GM21447 (cell line): ENCODE results near the gene SLC25A39.

ENCODE experiments used
- ATAC-seq: cut with Tn5 transposase; IDR thresholded peaks from one replicate; pipeline ENCODE4 v1.9.1; 2021; ENCODE audit not compliant: unreplicated experiment

Gene SLC25A39

DNA sequence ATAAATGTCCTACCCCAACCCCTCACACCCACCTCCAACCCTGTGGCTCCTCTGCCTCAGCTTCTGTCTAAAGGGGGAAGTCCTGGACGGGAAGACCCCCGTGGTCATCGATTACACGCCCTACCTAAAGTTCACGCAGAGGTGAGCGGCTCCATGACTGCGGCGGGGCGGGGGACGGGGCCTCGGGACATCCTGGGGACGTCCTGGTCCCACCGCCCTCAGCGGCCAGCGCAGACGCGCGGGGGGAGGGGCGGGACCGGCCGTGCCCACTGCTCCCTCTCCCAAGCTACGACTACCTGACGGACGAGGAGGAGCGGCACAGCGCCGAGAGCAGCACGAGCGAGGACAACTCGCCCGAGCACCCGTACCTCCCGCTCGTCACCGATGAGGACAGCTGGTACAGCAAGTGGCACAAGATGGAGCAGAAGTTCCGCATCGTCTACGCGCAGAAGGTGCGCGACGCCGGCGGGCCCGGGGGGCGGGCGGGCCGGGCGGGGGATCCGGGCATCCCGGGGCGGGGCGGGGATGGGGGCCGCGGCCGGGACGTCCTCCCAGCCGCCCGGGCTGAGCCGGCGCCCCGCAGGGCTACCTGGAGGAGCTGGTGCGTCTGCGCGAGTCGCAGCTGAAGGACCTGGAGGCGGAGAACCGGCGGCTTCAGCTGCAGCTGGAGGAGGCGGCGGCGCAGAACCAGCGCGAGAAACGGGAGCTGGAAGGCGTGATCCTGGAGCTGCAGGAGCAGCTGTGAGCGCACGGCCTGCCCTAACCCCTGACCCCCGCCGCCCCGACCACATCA lies 9.6 kb downstream of the SLC25A39 start:
- no peak for ATAC-seq

DNA sequence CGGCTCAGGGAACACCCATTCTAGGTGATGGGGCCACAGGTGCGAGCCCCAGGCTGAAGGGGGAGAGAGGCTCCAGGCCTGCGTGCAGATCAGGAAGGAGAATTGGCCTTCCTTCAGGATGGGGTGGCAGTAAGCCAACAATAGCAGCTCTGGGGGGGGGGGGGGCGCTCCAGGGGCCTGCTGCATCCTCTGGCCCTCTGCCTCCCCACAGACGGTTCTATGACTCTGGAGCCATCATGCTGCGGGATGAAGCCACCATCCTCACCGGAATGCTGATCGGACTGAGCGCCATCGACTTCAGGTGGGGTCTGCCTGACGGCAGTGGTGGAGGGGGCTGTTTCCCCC lies 10.1 kb downstream of the SLC25A39 start:
- ATAC-seq: no peak

DNA sequence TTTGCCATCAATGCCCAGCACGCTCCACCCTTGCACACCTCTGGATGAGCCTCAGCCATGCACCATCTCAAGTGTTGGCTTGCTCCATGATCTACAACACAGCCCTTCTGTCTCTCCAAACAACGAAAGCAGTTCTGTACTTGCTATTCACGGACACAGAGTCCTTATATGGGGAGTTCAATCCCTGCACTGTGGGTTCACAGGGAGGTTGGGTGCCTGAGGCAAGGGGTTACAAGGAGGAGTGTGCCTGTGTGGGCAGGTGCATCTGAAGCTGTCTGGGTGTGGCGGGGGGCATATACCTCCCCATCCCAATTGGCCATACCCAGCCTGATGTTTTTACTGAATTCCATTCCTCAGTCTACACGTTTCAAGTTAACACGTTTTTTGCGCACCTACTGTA lies 10.6 kb downstream of the SLC25A39 start:
- ATAC-seq: no peak

DNA sequence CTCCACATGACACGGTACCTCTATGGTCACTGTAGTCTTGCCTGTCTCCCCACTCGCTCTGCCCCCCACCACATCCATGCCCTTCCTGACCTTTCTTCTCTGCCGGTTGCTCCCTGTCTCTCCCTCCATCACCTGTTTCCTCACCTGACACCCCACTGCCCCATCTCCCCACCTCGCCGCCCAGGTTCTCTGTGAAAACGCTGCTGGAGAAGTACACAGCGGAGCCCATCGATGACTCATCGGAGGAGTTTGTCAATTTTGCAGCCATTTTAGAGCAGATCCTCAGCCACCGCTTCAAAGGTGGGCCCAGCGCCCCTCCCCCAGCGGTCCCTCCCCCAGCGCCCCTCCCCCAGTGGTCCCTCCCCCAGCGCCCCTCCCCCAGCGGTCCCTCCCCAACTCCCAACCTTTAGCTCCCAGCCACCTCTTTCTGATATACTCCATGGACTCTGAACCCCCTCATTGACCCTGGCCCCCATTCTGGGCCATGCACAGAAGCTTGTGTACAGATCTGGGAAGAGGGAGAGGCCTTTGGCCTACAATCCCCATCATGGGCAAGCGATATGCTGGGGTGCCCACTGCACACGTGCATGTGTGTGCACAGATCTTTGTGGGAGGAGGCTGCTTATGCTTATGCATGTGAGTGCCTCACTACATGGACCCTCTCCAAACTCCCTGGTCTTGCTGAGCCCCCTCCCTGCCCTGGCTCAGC lies 12.1 kb downstream of the SLC25A39 start:
- ATAC-seq: no peak

DNA sequence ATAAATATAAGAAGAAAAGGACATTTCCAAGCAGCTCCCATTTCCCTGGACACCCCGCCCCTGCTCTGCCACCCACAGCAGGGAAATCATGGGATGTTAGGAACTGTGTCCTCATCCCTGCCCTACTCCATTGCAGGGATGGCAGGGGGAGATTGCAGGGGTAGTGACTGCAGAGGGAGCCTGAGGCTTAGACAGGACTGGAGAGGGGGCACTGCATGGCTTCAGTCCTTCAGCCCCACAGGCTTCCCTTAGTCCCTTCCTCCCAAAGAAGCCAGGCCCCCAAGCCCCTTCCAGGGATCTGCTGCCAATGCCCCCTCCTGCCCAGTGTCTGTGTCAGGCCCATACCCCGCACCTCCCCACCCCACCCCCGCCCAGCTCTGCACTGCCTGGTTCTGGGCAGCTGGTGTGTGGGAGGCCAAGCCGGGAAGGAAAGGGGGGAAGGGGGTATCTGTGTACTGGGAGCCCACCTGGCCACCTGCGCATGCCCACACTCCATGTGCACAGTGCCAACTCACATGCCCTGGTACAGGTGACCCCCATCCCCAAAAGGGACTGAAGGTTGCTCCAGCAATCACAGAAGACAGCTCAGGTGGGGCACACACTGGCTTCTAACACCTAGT lies 13.0 kb downstream of the SLC25A39 start:
- no peak for ATAC-seq

DNA sequence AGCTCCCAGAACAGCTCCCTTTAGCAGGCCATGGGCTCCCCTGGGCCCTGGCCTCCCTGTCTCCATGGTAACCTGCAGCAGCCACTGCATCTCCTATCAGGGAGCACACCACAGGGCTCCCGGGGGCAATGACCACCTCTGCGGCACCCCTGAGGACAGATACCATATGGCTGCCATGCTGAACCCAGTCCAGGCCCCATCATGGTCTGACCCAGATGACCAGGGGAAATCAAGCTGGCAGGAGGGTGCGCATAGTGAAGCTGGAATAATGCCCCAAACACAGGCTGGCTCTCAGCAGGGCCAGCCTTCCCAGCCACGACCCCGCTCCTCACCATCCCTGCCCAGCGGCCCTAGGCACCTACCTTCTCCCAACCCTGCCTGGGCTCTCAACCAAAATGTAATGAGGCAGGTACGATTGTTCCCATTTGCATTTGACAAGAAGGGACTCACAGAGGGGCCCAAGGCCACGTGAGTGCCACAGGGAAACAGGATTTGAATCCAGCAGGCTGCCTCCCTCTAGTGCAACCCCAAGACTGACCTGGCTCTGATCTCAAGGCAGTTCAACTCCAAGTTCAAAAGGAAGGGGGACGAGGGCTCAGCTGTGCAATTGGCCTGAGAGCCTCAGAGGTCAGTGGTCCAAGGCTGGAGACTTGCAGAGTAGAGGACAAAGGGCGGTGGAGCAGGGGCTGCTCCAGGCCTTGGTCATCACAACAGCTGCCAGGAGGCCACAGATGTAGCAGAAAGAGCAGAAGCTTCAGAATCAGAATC lies 13.8 kb downstream of the SLC25A39 start:
- no peak for ATAC-seq

DNA sequence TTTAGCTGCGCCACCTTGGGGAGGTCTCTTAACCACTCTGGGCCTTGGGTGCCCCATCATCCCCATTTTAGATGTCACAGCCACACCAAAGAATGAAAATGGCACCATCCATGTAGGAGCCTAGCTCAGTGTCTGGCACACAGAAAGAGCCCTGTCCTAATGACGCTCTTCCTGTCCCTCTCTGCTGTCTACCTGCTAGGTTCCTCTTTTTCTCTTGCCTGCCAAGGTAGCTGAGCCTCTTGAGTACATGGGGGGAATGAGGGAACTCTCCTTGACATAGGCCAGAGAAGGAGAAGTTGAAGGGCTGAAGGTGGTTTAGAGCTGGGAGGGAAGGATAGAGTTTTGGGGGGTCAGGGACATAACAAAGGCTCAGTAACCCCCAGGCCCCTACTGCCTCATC lies 14.4 kb downstream of the SLC25A39 start:
- no peak for ATAC-seq

DNA sequence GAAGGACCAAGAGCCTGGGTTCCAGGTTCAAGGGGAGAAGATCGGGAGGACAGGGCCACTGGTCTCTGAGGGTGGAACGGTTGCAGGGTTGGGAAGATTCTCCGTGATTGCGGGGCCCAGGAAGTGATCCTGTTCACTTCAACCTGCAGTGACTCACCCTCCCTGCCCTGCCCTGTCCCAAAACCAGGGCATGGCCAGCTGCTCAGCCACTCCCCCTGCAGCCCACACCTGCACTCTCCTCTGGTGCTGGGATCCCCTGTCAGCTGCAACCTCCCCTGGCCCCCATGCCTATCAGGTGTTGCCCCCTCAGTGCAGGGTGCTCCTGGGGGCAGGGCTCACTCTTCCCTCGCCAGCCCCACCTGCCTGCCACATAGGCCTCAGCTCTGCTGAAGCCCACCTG lies 15.2 kb downstream of the SLC25A39 start:
- ATAC-seq: no peak

DNA sequence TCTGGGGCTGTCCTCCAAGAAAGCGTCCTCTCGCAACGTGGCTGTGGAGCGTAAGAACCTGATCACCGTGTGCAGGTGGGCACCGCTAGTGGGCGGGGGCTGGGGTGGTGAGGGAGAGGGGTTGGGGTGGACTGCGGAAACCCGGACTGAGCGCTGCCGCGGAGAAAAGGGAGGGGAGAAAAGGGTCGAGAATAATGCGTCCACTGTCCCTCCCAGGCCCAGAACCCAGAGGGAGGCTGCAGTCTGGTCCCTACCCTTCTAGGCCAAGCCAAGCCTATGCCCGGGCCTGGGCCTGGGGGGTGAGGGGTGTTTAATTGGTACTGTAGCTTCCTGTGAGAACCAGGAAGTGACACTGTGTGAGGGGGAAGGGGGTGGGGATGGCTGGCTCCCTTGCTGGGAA lies 15.8 kb downstream of the SLC25A39 start:
- ATAC-seq: no peak

DNA sequence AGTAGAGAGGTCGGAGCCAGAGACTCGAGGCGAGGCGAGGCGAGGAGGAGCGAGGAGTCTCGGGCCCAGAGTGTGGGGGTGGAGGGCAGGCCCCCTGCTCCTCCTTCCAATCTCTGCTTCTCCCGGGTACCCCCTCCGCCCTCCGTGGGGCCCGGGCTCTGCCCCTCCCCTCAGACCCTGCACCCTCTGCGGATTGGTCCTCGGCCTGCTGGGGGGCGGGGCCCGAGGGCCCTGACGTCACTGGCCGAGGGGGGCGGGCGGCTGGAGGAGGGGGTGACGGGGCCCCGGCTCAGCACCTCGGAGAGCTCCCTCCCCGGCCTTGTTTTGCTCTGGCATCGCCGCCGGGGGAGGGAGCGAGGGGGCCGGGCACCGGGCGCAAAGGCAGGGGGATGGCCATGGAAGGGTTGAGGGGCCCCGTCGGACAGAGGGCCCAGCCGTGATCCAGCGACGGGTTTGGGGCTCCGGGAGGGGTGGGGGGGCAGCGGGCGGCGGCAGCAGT lies 16.3 kb downstream of the SLC25A39 start, which contains the start of gene RUNDC3A:
RUNDC3A (plus strand) TSS at position 282 of the 499 bp plus-strand sequence. CDS start 232 bp downstream, outside the sequence.
- no peak for ATAC-seq

DNA sequence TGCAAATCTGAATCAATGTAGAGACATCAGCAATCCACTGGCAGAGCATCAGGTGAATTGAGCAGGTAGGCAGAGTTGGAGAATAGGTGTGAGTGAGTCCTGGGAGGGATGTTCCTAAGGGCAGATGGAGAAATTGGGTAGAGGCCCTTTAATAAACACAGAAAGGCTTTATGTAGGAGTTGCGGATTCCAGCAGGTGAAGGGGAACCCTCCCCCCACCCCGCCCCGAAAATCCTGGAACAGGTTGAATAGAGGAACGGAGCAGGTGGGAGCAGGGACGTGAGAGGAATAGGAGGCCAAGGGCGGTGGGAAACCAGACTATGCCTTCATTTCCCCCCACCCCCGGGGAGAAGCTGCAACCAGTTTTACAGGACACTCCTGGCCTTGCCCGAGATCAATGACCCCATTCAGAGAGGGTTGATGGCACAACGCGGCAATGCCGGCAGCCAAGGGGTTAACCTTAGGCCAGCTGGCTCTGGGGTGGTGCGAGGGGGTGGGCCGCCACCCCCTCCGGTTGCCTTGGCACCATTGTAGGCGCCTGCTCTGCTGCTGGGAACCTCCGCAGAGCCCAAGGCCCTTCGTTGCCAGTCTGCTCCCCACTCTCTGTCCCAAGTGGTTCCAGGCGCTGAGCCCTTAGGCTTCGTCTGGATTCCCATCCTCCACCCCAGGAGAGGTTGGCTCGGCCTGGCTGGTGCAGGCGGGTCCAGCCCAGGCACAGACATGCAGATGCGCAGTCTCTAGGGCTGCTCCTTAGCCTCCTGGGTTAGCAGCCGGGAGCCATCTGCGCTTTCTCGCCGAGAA lies 17.0 kb downstream of the SLC25A39 start:
- no peak for ATAC-seq

DNA sequence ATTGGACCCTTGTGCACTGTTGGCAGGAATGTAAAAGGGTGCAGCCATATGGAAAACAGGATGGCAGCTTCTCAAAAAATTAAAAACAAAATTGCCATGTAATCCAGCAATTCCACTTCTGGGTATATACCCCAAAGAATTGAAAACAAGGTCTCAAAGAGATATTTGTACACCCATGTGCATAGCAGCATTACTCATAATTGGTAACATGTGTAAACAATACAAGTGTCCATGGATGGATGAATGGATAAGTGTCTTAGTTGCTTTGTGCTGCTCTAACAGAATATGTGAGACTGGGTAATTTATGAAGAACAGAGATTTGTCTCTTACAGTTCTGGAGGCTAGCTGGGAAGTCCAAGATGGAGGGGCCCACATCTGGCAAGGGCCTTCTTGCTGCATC lies 20.0 kb downstream of the SLC25A39 start:
- ATAC-seq: no peak

DNA sequence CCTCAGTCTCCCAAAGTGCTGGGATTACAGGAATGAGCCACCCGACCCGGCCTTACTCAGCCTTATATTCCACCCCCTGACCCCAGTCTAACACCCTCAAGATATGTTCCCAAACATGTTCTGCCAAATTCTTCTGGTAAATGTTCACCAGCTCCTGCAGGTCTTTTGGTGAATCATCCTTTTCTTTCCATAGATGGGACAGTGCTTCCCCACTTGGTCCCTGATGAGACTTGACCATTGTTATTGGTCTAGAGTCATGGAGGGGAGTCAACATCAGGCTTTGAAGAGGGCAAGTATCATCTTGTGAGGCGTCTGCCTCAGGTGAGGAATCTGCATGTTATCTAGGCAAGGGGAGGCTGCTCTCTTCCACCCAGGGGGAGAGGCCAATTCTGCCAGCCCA lies 26.6 kb downstream of the SLC25A39 start:
- ATAC-seq: no peak

DNA sequence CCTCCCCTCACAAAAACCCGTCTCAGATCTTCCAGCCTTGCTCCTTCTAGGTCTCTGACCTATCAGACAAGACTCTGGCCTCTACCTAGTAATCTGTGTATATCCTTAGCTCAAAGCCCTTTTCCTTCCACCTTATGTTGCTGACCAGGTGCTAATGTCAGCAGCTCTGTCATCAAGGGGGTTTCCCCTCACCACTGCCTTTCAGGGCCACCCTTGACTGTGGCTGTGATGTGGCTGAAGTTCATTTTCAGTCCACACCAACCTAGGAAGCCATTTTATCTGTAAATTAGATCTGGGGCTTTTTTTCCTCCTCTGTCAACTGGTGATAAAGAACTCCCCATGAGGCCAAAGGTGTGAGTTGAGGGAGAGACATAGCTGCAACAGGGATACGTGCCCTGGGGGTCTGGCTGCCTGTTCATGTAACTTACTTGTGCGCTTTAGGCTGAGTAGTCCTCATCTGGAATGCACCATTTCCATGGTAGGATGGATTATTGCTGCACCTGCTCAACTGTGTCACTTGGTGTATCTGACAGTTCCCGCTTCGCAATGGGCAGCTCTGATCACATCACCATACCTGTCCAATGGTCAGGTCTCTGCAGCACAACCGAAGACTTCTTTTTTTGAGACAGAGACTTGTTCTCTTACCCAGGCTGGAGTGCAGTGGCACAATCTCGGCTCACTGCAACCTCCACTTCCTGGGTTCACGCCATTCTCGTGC lies 31.0 kb downstream of the SLC25A39 start:
- ATAC-seq: no peak

DNA sequence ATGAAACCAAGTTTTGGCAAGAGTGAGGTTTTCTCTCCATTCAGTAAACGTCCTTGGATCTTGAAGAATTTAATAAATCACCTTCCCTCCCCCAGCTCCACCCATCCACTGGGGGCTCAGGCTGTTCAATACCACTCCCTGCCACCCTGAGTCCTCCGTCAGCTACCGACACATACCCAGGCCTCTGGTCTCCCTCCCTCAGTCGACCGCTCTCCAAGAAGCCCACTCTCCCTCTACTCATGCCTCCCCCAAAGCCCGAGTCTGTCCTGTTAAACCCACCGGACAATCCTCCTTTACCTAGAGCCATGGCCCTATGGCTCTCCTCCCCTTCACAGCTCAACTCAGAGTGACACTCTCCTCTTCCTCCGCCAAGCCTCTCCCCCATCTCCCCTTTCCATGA lies 37.0 kb downstream of the SLC25A39 start:
- no peak for ATAC-seq

DNA sequence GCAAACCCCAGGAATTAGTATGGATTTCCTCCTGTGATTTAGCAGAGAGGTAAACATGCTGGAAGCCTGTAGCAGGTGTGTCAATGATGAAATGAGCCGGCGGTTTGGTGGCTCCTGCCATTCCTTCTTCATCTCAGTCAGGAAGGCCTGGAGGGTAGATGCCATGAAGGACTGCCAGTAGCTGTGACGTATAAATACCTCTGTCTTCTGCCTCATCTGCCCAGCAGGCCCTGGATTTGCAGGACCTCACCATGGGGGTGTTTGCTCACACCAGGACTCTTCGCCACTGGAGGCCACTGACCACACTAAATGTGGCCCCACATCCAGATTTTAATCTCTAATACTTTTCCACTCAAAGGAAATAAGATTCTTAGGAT lies 40.6 kb downstream of the SLC25A39 start:
- ATAC-seq: no peak

DNA sequence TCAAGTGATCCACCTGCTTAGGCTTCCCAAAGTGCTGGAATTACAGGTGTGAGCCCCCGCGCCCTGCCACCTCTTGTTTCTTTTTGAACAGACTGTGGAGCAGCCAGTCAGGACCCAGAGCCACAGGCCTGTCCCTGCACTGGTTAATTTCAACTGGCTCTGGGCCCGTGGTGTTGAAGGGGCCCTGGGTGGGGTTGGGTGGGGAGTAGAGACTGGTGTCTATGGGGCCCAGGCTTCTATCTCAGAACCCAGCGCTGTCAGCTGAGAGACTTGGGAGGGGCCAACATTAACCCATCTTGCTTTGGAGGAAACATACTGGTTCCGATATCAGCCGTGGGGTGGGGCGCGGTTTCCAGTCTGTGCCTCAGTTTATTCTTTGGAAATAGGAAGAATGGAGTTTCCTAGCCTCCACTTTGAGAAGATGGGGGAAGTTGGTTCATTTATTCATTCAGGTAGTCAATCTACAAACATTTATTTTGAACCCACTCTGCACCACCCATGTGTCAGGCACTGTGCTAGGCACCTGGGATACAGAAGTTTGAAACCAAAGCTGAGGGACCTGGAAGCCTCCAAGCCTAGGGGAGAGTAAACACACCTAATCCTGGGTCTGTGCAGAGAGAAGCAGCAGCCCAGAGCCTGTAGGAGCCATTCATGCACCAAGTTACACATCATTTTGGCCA lies 41.1 kb downstream of the SLC25A39 start:
- no peak for ATAC-seq

DNA sequence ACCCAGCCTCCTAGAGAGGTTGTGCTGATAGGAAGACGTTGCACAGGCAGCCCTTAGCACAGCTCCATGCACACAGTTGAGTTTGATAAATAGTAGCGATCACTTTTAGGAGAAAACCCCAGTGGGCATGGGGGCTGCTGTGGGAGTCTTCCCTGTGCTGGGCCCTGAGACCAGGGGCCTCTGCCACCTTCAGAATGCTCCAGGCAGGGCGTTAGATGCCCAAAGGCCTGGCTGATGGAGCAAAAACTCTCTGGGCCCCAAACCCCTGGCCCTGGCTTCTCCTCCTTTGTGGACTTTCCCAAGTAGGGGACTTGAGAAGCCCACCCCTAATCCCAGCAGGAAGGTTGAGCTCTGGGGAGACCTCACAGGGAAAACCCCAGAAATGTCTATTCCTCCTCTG lies 42.4 kb downstream of the SLC25A39 start:
- no peak for ATAC-seq

DNA sequence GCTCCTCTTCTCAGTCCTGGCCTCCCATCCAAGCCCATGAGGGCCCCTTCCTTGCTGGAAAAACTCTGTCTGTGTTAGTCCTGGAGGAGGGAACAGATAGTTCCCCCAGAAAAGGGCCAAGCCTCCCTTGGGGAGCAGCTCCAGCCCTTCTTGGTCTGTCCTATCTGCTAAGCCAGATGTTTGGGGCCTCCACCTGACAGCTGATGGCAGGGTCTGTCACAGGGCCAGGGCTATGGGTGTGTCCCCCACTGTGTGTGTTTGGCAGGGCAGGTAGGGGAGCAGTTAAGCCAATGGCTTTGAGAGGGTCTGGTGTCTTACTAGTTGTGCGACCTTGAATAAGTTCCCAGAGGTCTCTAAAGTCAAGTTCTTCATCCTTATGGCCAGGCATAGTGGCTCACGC lies 43.1 kb downstream of the SLC25A39 start:
- ATAC-seq: no peak
